Heart left ventricle (tissue), 16 donors: ENCODE results near the gene CLSTN2. TPM values are rescaled to one million over a fixed set of nuclear protein-coding genes. Genes with fewer than 3 reads are reported as not detected.

Experiments used
- ATAC-seq, 4 donors: fragments of 200-7000 bp; cut with Tn5 transposase; one replicate each; pipeline ENCODE4 v1.9.1; 2020 to 2022; ENCODE audit warnings: moderate library complexity in 4 of 4, mild to moderate bottlenecking in 3 of 4, moderate number of reproducible peaks in 1 of 4
- DNase-seq, 5 donors: peaks; one replicate each; pipeline ENCODE4 v3.0.0-alpha.2; 2020
- H3K27ac ChIP-seq, 12 donors: fragments of 200-600 bp; sonication (generic) in 4 of 12; one replicate each; pipeline versions ENCODE4 v1.5.0 to v1.8.0; 2016 to 2022; ENCODE audit warnings: mild to moderate bottlenecking in 2 of 12
- H3K27me3 ChIP-seq, 9 donors: fragments of 200-600 bp; sonication (generic) in 2 of 9; one replicate each; pipeline versions ENCODE4 v1.5.1 to v1.8.0; 2016 to 2022; ENCODE audit warnings: mild to moderate bottlenecking in 3 of 9
- H3K36me3 ChIP-seq, 9 donors: fragments of 200-600 bp; sonication (generic) in 2 of 9; one replicate each; pipeline versions ENCODE4 v1.5.0 to v1.8.0; 2018 to 2022; ENCODE audit warnings: mild to moderate bottlenecking in 2 of 9
- H3K4me1 ChIP-seq, 12 donors: fragments of 200-600 bp; sonication (generic) in 4 of 12; one replicate each; pipeline versions ENCODE4 v1.5.0 to v1.8.0; 2016 to 2022; ENCODE audit warnings: mild to moderate bottlenecking in 3 of 12
- H3K4me3 ChIP-seq, 12 donors: fragments of 200-600 bp; sonication (generic) in 4 of 12; one replicate each; pipeline versions ENCODE4 v1.5.0 to v1.8.0; 2017 to 2022; ENCODE audit warnings: mild to moderate bottlenecking in 9 of 12, moderate library complexity in 4 of 12
- H3K9me3 ChIP-seq, 12 donors: fragments of 200-600 bp; sonication (generic) in 4 of 12; one replicate each; pipeline versions ENCODE4 v1.5.0 to v1.8.0; 2016 to 2022; ENCODE audit warnings: mild to moderate bottlenecking in 1 of 12
- POLR2A ChIP-seq, 2 donors: fragments of 450-650 bp; IDR thresholded peaks; one replicate each; pipeline ENCODE4 v1.6.1; 2017; ENCODE audit warnings: antibody characterized with exemption in 2 of 2, mild to moderate bottlenecking in 2 of 2, moderate library complexity in 2 of 2
- WGBS, 4 donors: extraction: QIAGEN DNeasy Blood & Tissue Kit in 2 of 4; methylation state at CpG; one replicate each; pipeline versions ENCODE4 v1.1.5 to v1.1.7; 2013 to 2018; 5-methylcytosine and 5-hydroxymethylcytosine counted together
- intact Hi-C, 10 donors: fragments of 100-400 bp; cut with DNase I; formaldehyde crosslinking; loops; one replicate each; pipeline versions ENCODE4 v1.11.1 to v1.14.2; 2022
- polyA plus RNA-seq, 2 donors: library from polyadenylated mRNA; stranded (reverse); fragments of 200-250 nt; gene quantifications; one replicate each; pipeline ENCODE4 v1.2.3, GENCODE V29; 2013
- total RNA-seq, 9 donors: library from RNA; depleted of rRNA in 2 of 9; stranded (reverse); fragments of >200 nt in 2 of 9; fragmentation: NEBNext Ultra II Directional in 3 of 9; extraction: Animal tissue kit (Norgen Biotek cat#: 25700) in 3 of 9; gene quantifications; one replicate each; pipeline versions ENCODE4 v1.1.0 to v1.2.4, GENCODE V29; 2016 to 2023
- TF ChIP-seq, protein P1 (sequence below), 12 donors: fragments of 200-600 bp; sonication (generic) in 4 of 12; IDR thresholded peaks; one replicate each; pipeline versions ENCODE4 v1.5.0 to v1.8.0; 2018 to 2022; ENCODE audit warnings: antibody characterized with exemption in 12 of 12, mild to moderate bottlenecking in 5 of 12
- donor health status: ischemic (EF 13 %, LVEDD 7.1; RV severe dilation, severe dysfunction).
- donor health status: healthy with polysubstance abuse.
- donor health status: DM: no; HTN: yes; CAD: no.
- donor health status: DM: no; HTN: no; CAD: no.
- donor health status: ischemic (EF 25% LVEDD 6.9; RV normal size, moderate dysfunction).
- donor health status: ischemic (EF 25% LVEDD 5.7; RV mildly dilated, moderate dysfunction).
- donor health status: healthy.
- donor health status: DM: yes; HTN: yes; CAD: no.
- donor health status: ischemic (EF 35%, LVEDD 5.7; RV mildly dilated, moderate dysfunction).
- donor health status: nonischemic (EF 11% LVEDD 7.7; RV severe dilation, severe dysfunction).
- donor health status: DM: yes; HTN: yes; CAD: no.
- donor health status: PGD.
- donor health status: ischemic (EF 29% LVEDD 5.4; RV normal size, mild dysfunction).
- donor health status: nonischemic (EF 23%, LVEDD 6.1; RV moderate dilation, normal function).

CLSTN2 gene
- total and polyA plus RNA-seq, 11 donors = 0.69 to 7.6 (median 3.9) TPM

- no peaks in the 10 kb centered on the region for H3K27me3 ChIP-seq
- no peak for TF ChIP-seq POLR2A (IDR thresholded peaks at IDR 0.05)
- TF ChIP-seq, protein P1, sequence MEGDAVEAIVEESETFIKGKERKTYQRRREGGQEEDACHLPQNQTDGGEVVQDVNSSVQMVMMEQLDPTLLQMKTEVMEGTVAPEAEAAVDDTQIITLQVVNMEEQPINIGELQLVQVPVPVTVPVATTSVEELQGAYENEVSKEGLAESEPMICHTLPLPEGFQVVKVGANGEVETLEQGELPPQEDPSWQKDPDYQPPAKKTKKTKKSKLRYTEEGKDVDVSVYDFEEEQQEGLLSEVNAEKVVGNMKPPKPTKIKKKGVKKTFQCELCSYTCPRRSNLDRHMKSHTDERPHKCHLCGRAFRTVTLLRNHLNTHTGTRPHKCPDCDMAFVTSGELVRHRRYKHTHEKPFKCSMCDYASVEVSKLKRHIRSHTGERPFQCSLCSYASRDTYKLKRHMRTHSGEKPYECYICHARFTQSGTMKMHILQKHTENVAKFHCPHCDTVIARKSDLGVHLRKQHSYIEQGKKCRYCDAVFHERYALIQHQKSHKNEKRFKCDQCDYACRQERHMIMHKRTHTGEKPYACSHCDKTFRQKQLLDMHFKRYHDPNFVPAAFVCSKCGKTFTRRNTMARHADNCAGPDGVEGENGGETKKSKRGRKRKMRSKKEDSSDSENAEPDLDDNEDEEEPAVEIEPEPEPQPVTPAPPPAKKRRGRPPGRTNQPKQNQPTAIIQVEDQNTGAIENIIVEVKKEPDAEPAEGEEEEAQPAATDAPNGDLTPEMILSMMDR (IDR thresholded peaks at IDR 0.05) = no peak
- ATAC-seq = no peak
- no peak for DNase-seq
- WGBS, 4 donors = 80 to 90% (median 83%) methylated on average over 4 of the region's 4 CpGs
- H3K36me3 ChIP-seq = no peaks in the 10 kb centered on the region
- H3K27ac ChIP-seq = peak overlapping the region in 7 of 12 donors; percentile 63 to 93 (median 77)
- peaks cover 0 to 35% (median 21%) of the 10 kb centered on the region in 12 donors for H3K4me1 ChIP-seq
- no peaks in the 10 kb centered on the region for H3K9me3 ChIP-seq
- intact Hi-C loops = no loop called here
- no peak overlapping the region for H3K4me3 ChIP-seq
Observed at GRCh38 chr3:140185375-140185774, 250.4 kb downstream of the CLSTN2 start.

- peak; percentile 77 to 90 (median 80) for ATAC-seq
- no peaks in the 10 kb centered on the region for H3K36me3 ChIP-seq
Observed at GRCh38 chr3:140186421-140186920, 251.5 kb downstream of the CLSTN2 start.

GRCh38 chr3:140187028-140187427 is 252.0 kb downstream of the CLSTN2 start:
- H3K27ac ChIP-seq = peak overlapping the region in 11 of 12 donors; percentile 4 to 87 (median 71)
- peak; percentile 46 to 80 (median 62) for ATAC-seq
- peak in 2 of 5 donors; percentile 15 to 31 for DNase-seq
- H3K36me3 ChIP-seq = no peaks in the 10 kb centered on the region
- TF ChIP-seq, protein P1 (IDR thresholded peaks at IDR 0.05) = no peak
- TF ChIP-seq POLR2A (IDR thresholded peaks at IDR 0.05) = no peak
- H3K4me3 ChIP-seq = no peak overlapping the region
- H3K9me3 ChIP-seq = no peaks in the 10 kb centered on the region
- intact Hi-C loops = no loop called here
- WGBS, 4 donors = 78 to 88% (median 84%) methylated on average over 1 of the region's 1 CpG
- H3K4me1 ChIP-seq = peaks cover 0 to 35% (median 21%) of the 10 kb centered on the region in 12 donors
- H3K27me3 ChIP-seq = no peaks in the 10 kb centered on the region

More at GRCh38 chr3:140186421-140186920, 251.5 kb downstream of the CLSTN2 start:
- intact Hi-C loops = no loop called here
- Histone ChIP-seq H3K27me3 (no peaks in the 10 kb centered on the region), H3K9me3 (no peaks in the 10 kb centered on the region), H3K4me3 (no peak overlapping the region), H3K27ac (peak overlapping the region; percentile 17 to 93 (median 74)), H3K4me1 (peaks cover 0 to 35% (median 21%) of the 10 kb centered on the region in 12 donors)
- TF ChIP-seq, protein P1 (IDR thresholded peaks at IDR 0.05) = no peak
- TF ChIP-seq POLR2A (IDR thresholded peaks at IDR 0.05) = no peak
- DNase-seq = peak in 2 of 5 donors; percentile 30 to 43

- TF ChIP-seq, protein P1 (IDR thresholded peaks at IDR 0.05) = no peak
- no peak for TF ChIP-seq POLR2A (IDR thresholded peaks at IDR 0.05)
- peak overlapping the region in 6 of 12 donors; percentile 17 to 87 (median 77) for H3K27ac ChIP-seq
- intact Hi-C loops = no loop called here
- DNase-seq (no peak), ATAC-seq (peak in 1 of 4 donors; percentile 8)
- peaks cover 0 to 35% (median 21%) of the 10 kb centered on the region in 12 donors for H3K4me1 ChIP-seq
- WGBS, 4 donors = 48 to 60% (median 54%) methylated on average over 2 of the region's 2 CpGs
- no peak overlapping the region for H3K4me3 ChIP-seq
- H3K36me3 ChIP-seq = no peaks in the 10 kb centered on the region
- H3K9me3 ChIP-seq = peaks cover 0 to 3% (median 0%) of the 10 kb centered on the region in 12 donors
- no peaks in the 10 kb centered on the region for H3K27me3 ChIP-seq
Observed at GRCh38 chr3:140187656-140188221, 252.8 kb downstream of the CLSTN2 start.
